Ovary (tissue), 9 donors: ENCODE data around the gene SPG11. TPM values are rescaled to one million over a fixed set of nuclear protein-coding genes. Genes with fewer than 3 reads are reported as not detected.

Experiments used
- DNase-seq, 5 donors: peaks; one replicate each; pipeline ENCODE4 v3.0.0-alpha.2; 2019 to 2020
- H3K27ac ChIP-seq, 2 donors: fragments of 200-600 bp; one replicate each; pipeline versions ENCODE4 v1.5.1 to v1.8.0; 2019 to 2022
- H3K27me3 ChIP-seq: fragments of 200-600 bp; one replicate; pipeline ENCODE4 v1.8.0; 2022
- H3K36me3 ChIP-seq: fragments of 200-600 bp; sonication (generic); one replicate; pipeline ENCODE4 v1.5.1; 2019
- H3K4me1 ChIP-seq: one replicate; pipeline ENCODE4 v1.8.1; 2013; ENCODE audit warnings: mild to moderate bottlenecking, moderate library complexity; ENCODE audit not compliant: insufficient read depth
- H3K4me3 ChIP-seq: fragments of 200-600 bp; sonication (generic); one replicate; pipeline ENCODE4 v1.5.1; 2017
- H3K9me3 ChIP-seq, 2 donors: fragments of 200-600 bp in 1 of 2; sonication (generic) in 1 of 2; one replicate each; pipeline versions ENCODE4 v1.5.1 to v1.8.1; 2013 to 2019; ENCODE audit warnings: mild to moderate bottlenecking in 1 of 2, moderate library complexity in 1 of 2
- EP300 ChIP-seq: sonication (generic); formaldehyde crosslinking; IDR thresholded peaks from one replicate; pipeline ENCODE4 v1.6.1; 2017; ENCODE audit warnings: antibody characterized with exemption
- POLR2A ChIP-seq: fragments of 450-650 bp; IDR thresholded peaks from one replicate; pipeline ENCODE4 v1.6.1; 2017; ENCODE audit warnings: antibody characterized with exemption, mild to moderate bottlenecking, moderate library complexity
- WGBS, 3 donors: extraction: QIAGEN DNeasy Blood & Tissue Kit in 1 of 3; methylation state at CpG; one replicate each; pipeline versions ENCODE4 v1.1.5 to v1.1.7; 2013 to 2017; 5-methylcytosine and 5-hydroxymethylcytosine counted together
- intact Hi-C, 4 donors: fragments of 100-400 bp; cut with DNase I; formaldehyde crosslinking; loops; one replicate each; pipeline versions ENCODE4 v1.11.0 to v1.15.1; 2022 to 2023
- polyA plus RNA-seq, 2 donors: library from polyadenylated mRNA; stranded (reverse); fragments of 200-250 nt in 1 of 2; fragments of 350-450 nt in 1 of 2; fragmentation: Illumina TruSeq in 1 of 2; extraction: RNeasy Lipid Tissue Mini Kit (QIAGEN cat#74804) in 1 of 2; gene quantifications; one replicate each; pipeline ENCODE4 v1.2.3, GENCODE V29; 2013 to 2014
- total RNA-seq, 7 donors: library from RNA; depleted of rRNA in 2 of 7; stranded (reverse); fragments of >200 nt in 2 of 7; fragmentation: NEBNext Ultra II Directional in 3 of 7; extraction: Animal tissue kit (Norgen Biotek cat#: 25700) in 3 of 7; gene quantifications; one replicate each; pipeline versions ENCODE4 v1.1.0 to v1.2.4, GENCODE V29; 2016 to 2023
- TF ChIP-seq, protein P1 (sequence below), 3 donors: fragments of 450-650 bp in 2 of 3; fragments of 200-600 bp in 1 of 3; IDR thresholded peaks; one replicate each; pipeline versions ENCODE4 v1.5.1 to v1.8.0; 2016 to 2022; ENCODE audit warnings: antibody characterized with exemption in 3 of 3, mild to moderate bottlenecking in 1 of 3
- donor health status: DM: no; HTN: no; CAD: no; lungs with moderate emphysema.
- donor health status: DM: no; HTN: no; CAD: no.
- donor health status: Bipolar disorder and iron deficiency.
- donor health status: DM: yes; HTN: yes; CAD: no.
- donor health status: DM: no; HTN: no; CAD: no.
- donor health status: DM: yes; HTN: yes; CAD: no.

SPG11 gene
- total and polyA plus RNA-seq, 9 donors: 25.4 to 79.8 (median 53.5) TPM

DNA sequence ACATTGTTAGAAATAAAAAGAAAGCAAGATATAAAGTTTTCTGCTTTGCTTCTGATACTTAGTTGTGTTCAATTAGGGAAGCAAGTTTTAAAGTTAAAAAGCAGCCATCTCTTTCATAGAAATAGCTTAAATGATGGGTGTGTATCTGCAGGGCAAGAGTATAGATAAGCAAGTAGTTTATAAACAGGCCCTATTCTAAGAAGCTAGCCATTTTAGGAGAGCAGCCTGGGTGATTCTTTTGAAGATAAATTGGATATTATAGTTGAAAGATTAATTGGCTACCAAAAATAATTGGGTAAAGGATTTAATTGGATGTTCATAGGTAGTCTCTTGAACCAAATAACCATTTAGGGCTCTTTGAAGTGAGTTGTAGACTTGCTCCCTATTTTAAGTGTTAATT is 120.9 kb downstream of the SPG11 start:
- Histone ChIP-seq H3K27me3 (no peaks in the 10 kb centered on the region), H3K36me3 (no peaks in the 10 kb centered on the region), H3K4me1 (peaks cover 5% of the 10 kb centered on the region), H3K27ac (no peak overlapping the region), H3K9me3 (no peaks in the 10 kb centered on the region), H3K4me3 (no peak overlapping the region)
- intact Hi-C loops: no loop called here
- TF ChIP-seq EP300: no peak
- TF ChIP-seq POLR2A: no peak
- TF ChIP-seq, protein P1, sequence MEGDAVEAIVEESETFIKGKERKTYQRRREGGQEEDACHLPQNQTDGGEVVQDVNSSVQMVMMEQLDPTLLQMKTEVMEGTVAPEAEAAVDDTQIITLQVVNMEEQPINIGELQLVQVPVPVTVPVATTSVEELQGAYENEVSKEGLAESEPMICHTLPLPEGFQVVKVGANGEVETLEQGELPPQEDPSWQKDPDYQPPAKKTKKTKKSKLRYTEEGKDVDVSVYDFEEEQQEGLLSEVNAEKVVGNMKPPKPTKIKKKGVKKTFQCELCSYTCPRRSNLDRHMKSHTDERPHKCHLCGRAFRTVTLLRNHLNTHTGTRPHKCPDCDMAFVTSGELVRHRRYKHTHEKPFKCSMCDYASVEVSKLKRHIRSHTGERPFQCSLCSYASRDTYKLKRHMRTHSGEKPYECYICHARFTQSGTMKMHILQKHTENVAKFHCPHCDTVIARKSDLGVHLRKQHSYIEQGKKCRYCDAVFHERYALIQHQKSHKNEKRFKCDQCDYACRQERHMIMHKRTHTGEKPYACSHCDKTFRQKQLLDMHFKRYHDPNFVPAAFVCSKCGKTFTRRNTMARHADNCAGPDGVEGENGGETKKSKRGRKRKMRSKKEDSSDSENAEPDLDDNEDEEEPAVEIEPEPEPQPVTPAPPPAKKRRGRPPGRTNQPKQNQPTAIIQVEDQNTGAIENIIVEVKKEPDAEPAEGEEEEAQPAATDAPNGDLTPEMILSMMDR (IDR thresholded peaks at IDR 0.05): no peak
- DNase-seq: no peak

DNA sequence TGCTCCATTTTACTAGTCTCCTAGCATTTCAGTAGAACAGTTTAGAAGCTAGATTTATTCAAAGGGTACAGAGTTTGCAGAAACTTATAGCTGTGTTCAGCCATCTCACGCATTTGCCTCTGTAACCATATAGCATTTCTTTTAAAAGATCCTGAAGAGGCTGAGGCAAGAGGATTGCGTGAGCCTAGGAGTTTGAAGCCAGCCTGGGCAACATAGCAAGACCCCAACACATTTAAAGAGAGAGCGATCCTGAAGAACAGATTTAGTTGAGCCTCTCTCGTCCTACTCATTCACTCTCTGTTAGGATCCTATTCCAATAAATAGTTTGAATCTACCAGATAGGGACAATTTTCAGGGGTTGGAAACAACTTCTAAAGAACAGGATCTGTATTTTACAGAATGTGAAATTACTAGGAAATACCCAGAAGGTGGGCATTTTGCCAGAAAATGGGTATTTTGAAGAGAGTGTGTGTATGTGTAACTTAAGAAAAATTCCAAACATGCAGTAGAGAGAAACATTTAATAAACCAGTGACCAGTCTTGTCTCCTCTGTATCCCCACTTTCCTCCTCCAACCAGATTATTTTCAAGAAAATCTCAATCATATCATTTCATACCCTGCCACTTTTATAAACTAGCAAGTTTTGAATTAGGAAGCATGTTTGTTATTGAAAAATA is 122.0 kb downstream of the SPG11 start:
- TF ChIP-seq EP300 (no peak), POLR2A (no peak)
- TF ChIP-seq, protein P1 (IDR thresholded peaks at IDR 0.05): no peak
- H3K27ac ChIP-seq: no peak overlapping the region
- intact Hi-C loops: no loop called here

DNA sequence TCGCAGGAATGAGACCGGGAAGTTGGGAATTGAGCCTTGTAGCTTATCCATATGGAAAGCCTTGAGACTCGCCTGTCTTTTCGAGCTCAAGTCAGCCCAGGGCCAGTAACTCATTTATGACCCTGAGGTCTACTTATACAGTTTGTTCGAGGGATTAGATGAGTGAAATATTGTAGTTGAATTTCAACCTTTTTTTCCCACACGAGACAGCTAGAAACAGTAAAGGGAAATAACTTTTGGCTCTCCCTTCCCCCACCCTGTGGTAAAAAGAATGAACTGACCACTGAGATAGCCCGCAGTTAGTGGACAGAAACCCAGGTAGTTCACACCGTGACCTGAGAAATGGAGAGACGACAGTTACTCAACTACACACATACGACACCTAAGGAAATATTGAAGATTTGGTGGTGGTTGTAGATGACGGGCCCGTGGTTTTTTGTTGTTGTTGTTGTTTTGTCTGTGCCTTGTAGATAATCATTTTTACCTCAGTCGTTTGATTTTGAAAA is 125.7 kb downstream of the SPG11 start:
- Histone ChIP-seq H3K36me3 (no peaks in the 10 kb centered on the region), H3K4me3 (peak overlapping the region; percentile 94), H3K27me3 (no peaks in the 10 kb centered on the region), H3K27ac (peak overlapping the region; percentile 89 to 97), H3K9me3 (no peaks in the 10 kb centered on the region), H3K4me1 (peaks cover 9% of the 10 kb centered on the region)
- 4 to 9% (median 6%) methylated on average over 13 of the region's 13 CpGs for WGBS, 3 donors
- DNase-seq: no peak
- TF ChIP-seq EP300 (no peak), POLR2A (no peak)
- TF ChIP-seq, protein P1 (IDR thresholded peaks at IDR 0.05): no peak
- intact Hi-C loops: loop anchor here in 1 of 4 donors (5.0 kb wide), 1 partner anchor 110 kb away; the partner anchor contains the start of gene CTDSPL2

More for the DNA sequence above, 122.0 kb downstream of the SPG11 start:
- WGBS, 3 donors: 82 to 89% (median 83%) methylated on average over 4 of the region's 4 CpGs
- no peaks in the 10 kb centered on the region for H3K36me3 ChIP-seq
- H3K4me1 ChIP-seq: peaks cover 4% of the 10 kb centered on the region
- DNase-seq: no peak
- no peaks in the 10 kb centered on the region for H3K9me3 ChIP-seq
- H3K27me3 ChIP-seq: no peaks in the 10 kb centered on the region
- H3K4me3 ChIP-seq: no peak overlapping the region

DNA sequence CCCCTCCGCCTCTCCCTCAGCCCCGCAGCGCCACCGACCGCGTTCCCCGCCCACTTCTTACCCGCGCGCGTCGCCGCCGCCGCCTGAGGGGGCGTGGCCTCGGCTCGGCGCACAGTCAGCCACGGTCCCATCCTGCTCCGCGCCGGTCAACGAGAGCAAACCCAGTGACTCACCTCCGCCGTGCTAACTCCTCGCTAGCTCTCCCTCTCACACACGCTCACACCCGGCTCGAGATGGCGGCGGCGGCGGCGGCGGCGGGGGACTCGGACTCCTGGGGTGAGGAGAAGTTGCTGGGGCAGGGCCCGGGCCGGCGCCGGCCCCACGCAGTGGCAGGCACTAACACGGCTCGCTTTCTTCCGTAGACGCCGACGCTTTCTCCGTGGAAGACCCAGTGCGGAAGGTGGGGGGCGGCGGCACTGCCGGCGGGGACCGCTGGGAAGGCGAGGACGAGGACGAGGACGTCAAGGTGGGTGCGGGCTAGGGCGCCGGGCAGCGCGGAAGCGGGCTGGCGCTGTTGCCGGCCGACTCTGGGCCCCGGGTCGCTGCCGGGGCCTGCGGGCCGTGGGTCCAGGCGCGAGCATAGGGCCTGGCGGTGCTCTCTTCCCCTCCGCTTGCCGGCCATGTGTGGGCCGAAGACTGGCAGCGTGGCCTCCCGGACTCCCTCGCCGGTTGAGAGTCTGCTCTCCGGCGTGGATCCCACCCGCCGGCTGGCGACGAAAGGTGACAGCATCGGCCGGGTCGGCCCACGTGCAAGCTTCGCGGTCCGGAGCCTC is 126.3 kb downstream of the SPG11 start, which contains the start of gene EIF3J:
TSS of gene EIF3J (plus strand) at position 186 of the 773 bp plus-strand sequence. CDS start at position 234, 48 bp downstream.
- H3K4me1 ChIP-seq: peaks cover 9% of the 10 kb centered on the region
- intact Hi-C loops: loop anchor here in 1 of 4 donors (5.0 kb wide), 1 partner anchor 110 kb away; the partner anchor contains the start of gene CTDSPL2
- no peaks in the 10 kb centered on the region for H3K27me3 ChIP-seq
- TF ChIP-seq EP300 (no peak), POLR2A (peak; percentile 28)
- TF ChIP-seq, protein P1 (IDR thresholded peaks at IDR 0.05): peak in 1 of 3 donors; percentile 11
- 0% methylated on average over 55 to 97 of the region's 97 CpGs for WGBS, 3 donors
- DNase-seq: peak; percentile 94 to 97 (median 96)
- no peaks in the 10 kb centered on the region for H3K9me3 ChIP-seq
- H3K4me3 ChIP-seq: peak within 1 kb of the TSS; percentile 94
- peak within 1 kb of the TSS; percentile 89 to 97 for H3K27ac ChIP-seq
- H3K36me3 ChIP-seq: no peaks in the 10 kb centered on the region
